Measurements from ENCODE around the gene C3orf33.

Gene C3orf33

DNA sequence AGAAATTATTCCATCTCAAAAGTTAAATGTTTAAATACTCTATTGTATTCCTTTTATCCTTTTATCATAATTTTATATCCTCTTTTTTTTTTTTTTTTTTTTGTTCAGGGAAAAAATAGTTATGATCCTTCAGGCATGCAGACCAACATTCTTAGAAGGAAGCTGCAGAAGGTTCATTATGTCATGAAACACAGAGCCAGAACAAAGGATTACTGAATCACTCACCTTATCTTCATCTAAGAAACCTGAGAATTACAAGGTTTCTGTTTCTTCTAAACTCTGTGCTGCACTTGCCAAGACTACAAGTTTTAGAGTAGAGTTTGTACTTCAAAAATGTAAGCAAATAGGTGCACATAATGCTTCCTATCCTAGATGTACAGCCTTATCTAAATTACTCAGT, 64.5 kb downstream of the C3orf33 start:
- DNase-seq (ENCODE audit: low read depth): no peak

GRCh38 chr3:155741101-155741500, 65.0 kb downstream of the C3orf33 start:
- no peak for DNase-seq (ENCODE audit: low read depth)

GRCh38 chr3:155739154-155739553, 66.9 kb downstream of the C3orf33 start:
- no peak for DNase-seq (ENCODE audit: low read depth)

DNA sequence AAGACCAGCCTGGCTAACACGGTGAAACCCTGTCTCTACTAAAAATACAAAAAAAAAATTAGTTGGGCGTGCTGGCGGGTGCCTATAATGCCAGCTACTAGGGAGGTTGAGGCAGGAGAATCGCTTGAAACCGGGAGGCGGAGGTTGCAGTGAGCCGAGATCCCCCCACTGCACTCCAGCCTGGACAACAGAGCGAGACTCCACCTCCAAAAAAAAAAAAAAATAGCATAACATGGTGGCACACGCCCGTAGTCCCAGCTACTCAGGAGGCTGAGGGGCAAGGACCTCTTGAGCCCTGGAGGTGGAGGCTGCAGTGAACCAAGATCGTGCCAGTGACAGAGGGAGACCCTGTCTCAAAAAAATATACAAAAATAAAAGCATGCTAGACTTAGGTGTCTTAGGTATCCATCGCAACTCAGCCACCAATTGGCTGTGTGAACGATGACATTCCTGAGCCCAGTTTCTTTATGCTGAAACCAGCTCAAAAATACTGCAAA, 67.5 kb downstream of the C3orf33 start:
- DNase-seq (ENCODE audit: low read depth): no peak

- no peak for DNase-seq (ENCODE audit: low read depth)
Measured at GRCh38 chr3:155737844-155738460, 68.1 kb downstream of the C3orf33 start.

GRCh38 chr3:155736381-155736780, 69.7 kb downstream of the C3orf33 start:
- DNase-seq (ENCODE audit: low read depth): no peak

GRCh38 chr3:155730843-155731242, 75.2 kb downstream of the C3orf33 start:
- no peak for DNase-seq (ENCODE audit: low read depth)

- DNase-seq (ENCODE audit: low read depth): no peak
Measured at GRCh38 chr3:155727836-155728235, 78.2 kb downstream of the C3orf33 start.

DNA sequence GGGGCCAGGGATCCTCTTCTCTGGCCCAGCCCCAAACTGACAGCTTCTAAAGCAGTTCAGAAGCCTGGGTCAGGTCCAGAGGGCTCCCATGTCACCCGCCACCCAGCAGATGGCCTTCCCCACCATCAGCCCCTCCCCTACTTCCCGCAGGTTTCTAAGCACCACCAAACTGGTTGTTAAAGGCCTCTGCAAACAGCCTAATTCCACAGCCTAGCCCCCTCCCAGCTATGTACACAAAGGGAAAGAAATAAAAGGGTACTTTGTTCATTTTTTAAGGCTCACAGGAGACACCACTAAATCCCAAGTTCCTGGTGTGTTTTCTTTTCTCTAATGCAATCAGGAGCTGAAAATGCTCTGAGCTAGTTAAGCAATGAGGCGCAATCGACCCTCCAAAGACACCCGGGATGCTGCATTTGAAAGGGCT, 91.8 kb downstream of the C3orf33 start:
- DNase-seq (ENCODE audit: low read depth): no peak

Measured in stimulated activated CD8-positive, alpha-beta memory T cell treated with anti-CD3 and anti-CD28 coated beads, Interleukin-12 subunit alpha, Interleukin-12 subunit beta, amount 100 ng/mL, for 1 hour (primary cell).